GM12801 (cell line): Measurements from ENCODE around the gene USP9X.

Experiments used
- CTCF ChIP-seq: IDR thresholded peaks from one replicate; pipeline ENCODE4 v1.5.1; 2011; ENCODE audit warnings: control low read depth; ENCODE audit not compliant: insufficient read length; ENCODE audit errors: extremely low read depth

USP9X gene

GRCh38 chrX:41081821-41082220 is 3.4 kb upstream of the USP9X start:
- no peak for TF ChIP-seq CTCF

DNA sequence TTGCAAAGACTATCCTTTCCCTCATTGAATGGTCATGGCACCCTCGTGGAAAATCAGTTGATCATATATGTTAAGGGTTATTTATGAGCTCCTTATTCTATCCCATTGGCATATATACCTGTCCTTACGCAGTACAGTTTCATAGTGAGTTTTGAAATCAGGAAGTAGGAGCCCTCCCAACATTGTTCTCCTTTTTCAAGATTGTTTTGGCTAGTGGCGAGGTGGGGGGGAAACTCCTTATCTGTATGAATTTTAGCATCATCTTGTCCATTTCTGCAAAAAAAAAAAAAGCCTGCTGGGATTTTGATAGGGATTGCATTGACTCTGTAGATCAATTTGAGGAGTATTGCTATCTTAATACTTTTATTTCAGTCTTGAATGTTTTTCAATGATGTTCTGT is 2.5 kb upstream of the USP9X start:
- no peak for TF ChIP-seq CTCF

- no peak for TF ChIP-seq CTCF
Measured at GRCh38 chrX:41084044-41084892, 977 bp upstream of the USP9X start.

GRCh38 chrX:41085512-41085877 is 250 bp downstream of the USP9X start:
- TF ChIP-seq CTCF, result no peak

GRCh38 chrX:41085878-41086626 is 807 bp downstream of the USP9X start:
- no peak for TF ChIP-seq CTCF

DNA sequence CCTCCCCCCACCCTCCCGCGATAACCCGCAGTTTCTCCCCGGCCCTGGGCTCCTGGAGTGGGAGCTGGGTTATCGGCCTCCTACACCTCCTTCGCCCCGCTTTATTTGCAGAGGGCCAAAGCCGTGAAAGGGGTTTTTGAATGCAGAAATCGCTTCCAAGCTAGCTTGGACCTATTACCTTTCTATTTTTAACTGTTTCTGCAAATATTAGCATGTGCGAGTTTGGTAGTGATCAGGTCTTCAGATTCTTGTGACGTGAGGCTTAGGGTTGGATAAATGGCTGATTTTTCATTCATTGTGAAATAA is 1.3 kb downstream of the USP9X start:
- TF ChIP-seq CTCF, result no peak

DNA sequence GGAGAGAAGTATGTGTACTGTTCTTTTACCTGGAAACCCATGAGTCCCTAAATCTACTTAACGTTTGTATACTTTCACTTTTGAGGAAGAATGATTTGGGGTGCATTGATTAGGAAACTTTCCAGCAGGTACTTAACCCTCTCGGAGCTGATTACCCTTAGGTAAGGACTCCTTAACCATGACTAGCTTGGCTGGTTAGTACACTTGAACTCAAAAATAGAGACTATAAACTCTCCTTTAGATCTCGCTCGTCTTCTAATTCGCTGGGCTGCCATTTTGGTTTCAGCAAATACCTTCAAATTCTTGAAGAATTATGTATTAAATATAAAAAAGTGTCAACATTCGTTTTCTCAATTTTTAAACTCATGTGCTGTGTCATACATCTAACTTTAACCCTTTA is 2.0 kb downstream of the USP9X start:
- TF ChIP-seq CTCF, result no peak
